Right hindlimb (tissue), 1 donor: ENCODE measurements around the gene AFAP1.

Experiments used
- DNase-seq: peaks from one replicate; pipeline ENCODE4 v3.0.0-alpha.2; 2018

The AFAP1 gene

GRCh38 chr4:7710576-7711306 is 228.9 kb downstream of the AFAP1 start:
- DNase-seq = no peak

GRCh38 chr4:7710126-7710525 is 229.5 kb downstream of the AFAP1 start:
- DNase-seq = no peak

GRCh38 chr4:7709431-7709830 is 230.2 kb downstream of the AFAP1 start:
- DNase-seq = no peak

- no peak for DNase-seq
Measured at GRCh38 chr4:7708981-7709380, 230.7 kb downstream of the AFAP1 start.
